ENCODE results near the gene MCC.

DNA sequence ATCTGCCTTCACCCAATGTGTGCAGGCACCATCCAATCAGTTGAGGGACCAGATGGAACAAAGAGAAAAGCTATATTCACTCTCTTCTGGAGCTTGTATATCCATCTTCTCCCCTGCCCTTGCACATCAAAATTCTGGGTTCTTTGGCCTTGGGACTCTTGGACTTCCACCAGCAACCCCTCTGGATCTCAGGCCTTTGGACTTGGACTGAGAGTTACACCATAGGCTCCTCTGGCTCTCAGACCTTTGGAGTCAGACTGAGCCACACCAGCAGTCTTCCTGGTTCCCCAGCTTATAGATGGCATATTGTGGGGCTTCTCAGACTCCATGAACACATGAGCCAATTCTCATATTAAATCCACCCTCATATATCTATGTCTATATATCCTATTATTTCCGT, 126.6 kb downstream of the MCC start:
- TF ChIP-seq, protein P1, sequence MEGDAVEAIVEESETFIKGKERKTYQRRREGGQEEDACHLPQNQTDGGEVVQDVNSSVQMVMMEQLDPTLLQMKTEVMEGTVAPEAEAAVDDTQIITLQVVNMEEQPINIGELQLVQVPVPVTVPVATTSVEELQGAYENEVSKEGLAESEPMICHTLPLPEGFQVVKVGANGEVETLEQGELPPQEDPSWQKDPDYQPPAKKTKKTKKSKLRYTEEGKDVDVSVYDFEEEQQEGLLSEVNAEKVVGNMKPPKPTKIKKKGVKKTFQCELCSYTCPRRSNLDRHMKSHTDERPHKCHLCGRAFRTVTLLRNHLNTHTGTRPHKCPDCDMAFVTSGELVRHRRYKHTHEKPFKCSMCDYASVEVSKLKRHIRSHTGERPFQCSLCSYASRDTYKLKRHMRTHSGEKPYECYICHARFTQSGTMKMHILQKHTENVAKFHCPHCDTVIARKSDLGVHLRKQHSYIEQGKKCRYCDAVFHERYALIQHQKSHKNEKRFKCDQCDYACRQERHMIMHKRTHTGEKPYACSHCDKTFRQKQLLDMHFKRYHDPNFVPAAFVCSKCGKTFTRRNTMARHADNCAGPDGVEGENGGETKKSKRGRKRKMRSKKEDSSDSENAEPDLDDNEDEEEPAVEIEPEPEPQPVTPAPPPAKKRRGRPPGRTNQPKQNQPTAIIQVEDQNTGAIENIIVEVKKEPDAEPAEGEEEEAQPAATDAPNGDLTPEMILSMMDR (conservative IDR thresholded peaks at IDR 0.05; ENCODE audit: low read depth, low read length): no peak
- no peak for TF ChIP-seq EZH2 (IDR thresholded peaks at IDR 0.05; ENCODE audit: borderline replicate concordance, low read depth, low read length, poor library complexity, severe bottlenecking)

Data from A673 (cell line).